ENCODE measurements around the gene WNT5A. TPM values are rescaled to one million over a fixed set of nuclear protein-coding genes. Genes with fewer than 3 reads are reported as not detected.

The WNT5A gene
- total and polyA plus RNA-seq, 3 donors from 2014 or later, result 3.4 to 12.4 (median 11.1) TPM

DNA sequence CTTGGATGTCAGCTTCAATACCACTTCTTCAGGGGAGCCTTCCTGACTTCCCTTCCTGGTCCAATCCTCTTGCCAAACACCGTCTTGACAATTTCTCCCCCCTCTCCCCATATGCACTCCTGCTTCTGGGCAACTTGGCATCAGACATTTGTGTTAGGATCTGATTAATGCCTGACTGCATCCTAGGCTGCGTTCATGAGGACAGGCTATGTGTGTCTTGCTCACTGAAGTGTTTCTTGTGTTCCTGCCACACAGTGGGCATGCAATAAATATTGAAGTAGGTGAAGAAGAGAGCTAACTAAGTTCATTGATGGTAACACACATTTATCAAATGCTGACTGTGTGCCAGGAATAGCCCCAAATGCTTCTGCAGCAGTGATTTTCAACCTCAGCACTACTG, 36.4 kb upstream of the WNT5A start:
- Histone ChIP-seq H3K36me3 (ENCODE audit: low read depth, missing control alignments) (no peaks in the 10 kb centered on the region), H3K9me3 (no peaks in the 10 kb centered on the region), H3K27ac (no peak overlapping the region), H3K4me1 (no peaks in the 10 kb centered on the region), H3K4me3 (no peak overlapping the region), H3K27me3 (no peaks in the 10 kb centered on the region)
- TF ChIP-seq, protein P1, sequence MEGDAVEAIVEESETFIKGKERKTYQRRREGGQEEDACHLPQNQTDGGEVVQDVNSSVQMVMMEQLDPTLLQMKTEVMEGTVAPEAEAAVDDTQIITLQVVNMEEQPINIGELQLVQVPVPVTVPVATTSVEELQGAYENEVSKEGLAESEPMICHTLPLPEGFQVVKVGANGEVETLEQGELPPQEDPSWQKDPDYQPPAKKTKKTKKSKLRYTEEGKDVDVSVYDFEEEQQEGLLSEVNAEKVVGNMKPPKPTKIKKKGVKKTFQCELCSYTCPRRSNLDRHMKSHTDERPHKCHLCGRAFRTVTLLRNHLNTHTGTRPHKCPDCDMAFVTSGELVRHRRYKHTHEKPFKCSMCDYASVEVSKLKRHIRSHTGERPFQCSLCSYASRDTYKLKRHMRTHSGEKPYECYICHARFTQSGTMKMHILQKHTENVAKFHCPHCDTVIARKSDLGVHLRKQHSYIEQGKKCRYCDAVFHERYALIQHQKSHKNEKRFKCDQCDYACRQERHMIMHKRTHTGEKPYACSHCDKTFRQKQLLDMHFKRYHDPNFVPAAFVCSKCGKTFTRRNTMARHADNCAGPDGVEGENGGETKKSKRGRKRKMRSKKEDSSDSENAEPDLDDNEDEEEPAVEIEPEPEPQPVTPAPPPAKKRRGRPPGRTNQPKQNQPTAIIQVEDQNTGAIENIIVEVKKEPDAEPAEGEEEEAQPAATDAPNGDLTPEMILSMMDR (IDR thresholded peaks at IDR 0.05), result no peak
- TF ChIP-seq POLR2A (IDR thresholded peaks at IDR 0.05), result no peak
- intact Hi-C loops (cut with DNase I; ENCODE audit: low total_unique reads), result no loop called here
- DNase-seq, result no peak
- 92 to 95% methylated on average over 2 of the region's 2 CpGs for WGBS, 2 donors

DNA sequence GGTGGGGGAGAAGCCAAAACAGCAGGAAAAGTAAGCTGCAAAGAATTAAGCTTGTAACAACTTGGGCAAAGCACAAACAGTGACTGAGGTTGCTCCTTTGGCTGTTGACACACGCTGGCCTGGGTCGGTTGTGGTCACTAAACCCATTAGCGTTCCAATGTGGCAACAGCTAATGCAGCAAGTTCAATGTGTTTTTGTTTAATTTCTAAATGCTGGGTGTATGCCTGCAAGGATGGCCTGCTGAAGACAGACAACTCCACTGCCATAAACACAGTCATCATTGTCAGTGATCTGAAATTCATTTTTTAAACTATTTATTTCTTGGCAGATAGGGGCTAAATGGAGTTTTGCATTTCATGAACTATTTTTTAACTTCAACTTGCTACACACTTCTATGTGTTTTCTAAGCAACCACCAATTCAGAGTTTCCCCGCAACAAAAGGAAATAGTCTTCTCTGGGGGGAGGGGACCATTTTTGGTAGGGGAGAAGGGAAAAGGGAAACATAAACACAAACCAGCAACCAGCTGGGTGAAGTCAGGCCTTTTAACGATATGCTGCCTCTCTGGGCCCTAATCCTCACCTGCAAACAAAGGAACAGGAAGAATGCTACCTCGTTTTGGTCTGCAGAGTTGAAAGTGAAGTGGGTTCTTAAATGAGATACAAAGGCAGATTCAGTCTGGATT, 34.8 kb upstream of the WNT5A start:
- Histone ChIP-seq H3K36me3 (ENCODE audit: low read depth, missing control alignments) (no peaks in the 10 kb centered on the region), H3K4me1 (no peaks in the 10 kb centered on the region), H3K27ac (no peak overlapping the region), H3K4me3 (no peak overlapping the region), H3K27me3 (no peaks in the 10 kb centered on the region), H3K9me3 (no peaks in the 10 kb centered on the region)
- DNase-seq, result no peak
- intact Hi-C loops (cut with DNase I; ENCODE audit: low total_unique reads), result no loop called here
- TF ChIP-seq, protein P1 (IDR thresholded peaks at IDR 0.05), result no peak
- no peak for TF ChIP-seq POLR2A (IDR thresholded peaks at IDR 0.05)
- 64 to 68% methylated on average over 6 of the region's 6 CpGs for WGBS, 2 donors

- intact Hi-C loops (cut with DNase I; ENCODE audit: low total_unique reads), result no loop called here
- Histone ChIP-seq H3K4me1 (no peaks in the 10 kb centered on the region), H3K27me3 (no peaks in the 10 kb centered on the region), H3K27ac (no peak overlapping the region), H3K4me3 (no peak overlapping the region), H3K36me3 (ENCODE audit: low read depth, missing control alignments) (no peaks in the 10 kb centered on the region), H3K9me3 (no peaks in the 10 kb centered on the region)
- TF ChIP-seq POLR2A (IDR thresholded peaks at IDR 0.05), result no peak
- TF ChIP-seq, protein P1 (IDR thresholded peaks at IDR 0.05), result no peak
- DNase-seq, result no peak
- 79 to 93% methylated on average over 9 of the region's 9 CpGs for WGBS, 2 donors
These were observed 34.1 kb upstream of the WNT5A start for GRCh38 chr3:55521064-55521737.

- Histone ChIP-seq H3K9me3 (no peaks in the 10 kb centered on the region), H3K27ac (no peak overlapping the region), H3K36me3 (ENCODE audit: low read depth, missing control alignments) (no peaks in the 10 kb centered on the region), H3K4me1 (no peaks in the 10 kb centered on the region), H3K27me3 (no peaks in the 10 kb centered on the region), H3K4me3 (no peak overlapping the region)
- WGBS, 2 donors, result 96 to 100% methylated on average over 3 of the region's 3 CpGs
- TF ChIP-seq, protein P1 (IDR thresholded peaks at IDR 0.05), result no peak
- TF ChIP-seq POLR2A (IDR thresholded peaks at IDR 0.05), result no peak
- intact Hi-C loops (cut with DNase I; ENCODE audit: low total_unique reads), result no loop called here
- no peak for DNase-seq
These were observed 31.9 kb upstream of the WNT5A start for GRCh38 chr3:55519019-55519418.

All from testis (tissue), 3 donors.